GM12878 (cell line): ENCODE measurements around the gene NSUN2. TPM values are rescaled to one million over a fixed set of nuclear protein-coding genes. Genes with fewer than 3 reads are reported as not detected.

Source experiments
- ATAC-seq: fragments of 200-7000 bp; cut with Tn5 transposase; 3 replicates; pipeline ENCODE4 v1.9.1; 2020; ENCODE audit warnings: mild to moderate bottlenecking, moderate library complexity
- BruUV-seq: library from RNA; stranded (reverse); fragments of 400-500 nt; replicated peaks from 2 replicates; lab custom pipeline; 2021; lab: Mats Ljungman, UMichigan
- CTCF ChIA-PET: fragments of 300-600 bp; sonication (Branson Sonifier 250); formaldehyde crosslinking; extraction: SDS; loops from one replicate; lab custom pipeline; 2021; ENCODE audit warnings: inconsistent platforms; lab: Yijun Ruan, JAX
- POLR2A ChIA-PET: fragments of 350-600 bp; formaldehyde crosslinking; extraction: SDS; loops from one replicate; lab custom pipeline; 2021; ENCODE audit warnings: inconsistent platforms; lab: Charles Lee
- RAD21 ChIA-PET: fragments of 300-600 bp; sonication (Branson Sonifier 250); formaldehyde crosslinking; loops from one replicate; lab custom pipeline; 2023; ENCODE audit warnings: antibody characterized with exemption; ENCODE audit not compliant: unreplicated experiment; lab: Charles Lee
- SMC1A ChIA-PET: fragments of 300-600 bp; sonication (Branson Sonifier 250); formaldehyde crosslinking; loops from one replicate; lab custom pipeline; 2023; ENCODE audit not compliant: unreplicated experiment, uncharacterized antibody; lab: Charles Lee
- DNase-seq: peaks from one replicate; pipeline ENCODE4 v3.0.0-alpha.2; 2011; ENCODE audit warnings: low read depth, low spot score
- FAIRE-seq: peaks from 3 replicates; lab custom pipeline; 2011; peaks lifted over from hg19 to GRCh38; lab: Jason Lieb, UNC
- H2AFZ ChIP-seq: 2 replicates; pipeline ENCODE4 v1.6.0; 2011; ENCODE audit warnings: low read depth, low read length, control low read depth; ENCODE audit not compliant: control insufficient read depth
- H3K27ac ChIP-seq: 2 replicates; pipeline ENCODE4 v1.5.1; 2011; ENCODE audit warnings: control low read depth; ENCODE audit not compliant: control insufficient read depth, insufficient read depth
- H3K27me3 ChIP-seq, 2 experiments: replicated peaks in 1 of 2; 2 replicates each; pipeline versions ENCODE4 v1.6.0 to v1.6.1; 2011; ENCODE audit warnings: low read length in 1 of 2; ENCODE audit not compliant: control insufficient read depth in 2 of 2, insufficient read depth in 2 of 2
- H3K36me3 ChIP-seq, 2 experiments: 2 replicates each; pipeline ENCODE4 v1.5.1; 2011; ENCODE audit warnings: low read length in 1 of 2; ENCODE audit not compliant: control insufficient read depth in 2 of 2, insufficient read depth in 2 of 2
- H3K4me1 ChIP-seq: 2 replicates; pipeline ENCODE4 v1.6.1; 2011; ENCODE audit warnings: mild to moderate bottlenecking, low read length, moderate library complexity, mixed read lengths; ENCODE audit not compliant: control insufficient read depth, insufficient read depth
- H3K4me2 ChIP-seq: 2 replicates; pipeline ENCODE4 v1.6.0; 2011; ENCODE audit warnings: control low read depth; ENCODE audit not compliant: control insufficient read depth, insufficient read depth
- H3K4me3 ChIP-seq: fragments of 200-600 bp; sonication (generic); 2 replicates; pipeline ENCODE4 v1.5.1; 2016
- H3K79me2 ChIP-seq: 2 replicates; pipeline ENCODE4 v1.6.0; 2011; ENCODE audit warnings: low read length; ENCODE audit not compliant: control insufficient read depth, insufficient read depth
- H3K9ac ChIP-seq: 2 replicates; pipeline ENCODE4 v1.8.0; 2011; ENCODE audit warnings: low read length, control low read depth, mixed read lengths; ENCODE audit not compliant: control insufficient read depth, insufficient read depth
- H3K9me3 ChIP-seq: replicated peaks from 3 replicates; pipeline ENCODE4 v1.5.1; 2011; ENCODE audit warnings: mild to moderate bottlenecking, low read length; ENCODE audit not compliant: control insufficient read depth, insufficient read depth
- H4K20me1 ChIP-seq: 2 replicates; pipeline ENCODE4 v1.6.0; 2011; ENCODE audit not compliant: control insufficient read depth, insufficient read depth
- EED ChIP-seq: sonication (generic); IDR thresholded peaks from 2 replicates; pipeline ENCODE4 v1.6.1; 2016; ENCODE audit warnings: antibody characterized with exemption, low read depth
- NFXL1 ChIP-seq: fragments of 450-650 bp; IDR thresholded peaks from 2 replicates; pipeline ENCODE4 v1.6.1; 2017; ENCODE audit warnings: antibody characterized with exemption, mild to moderate bottlenecking, borderline replicate concordance
- PRDM15 ChIP-seq: fragments of 450-650 bp; formaldehyde crosslinking; IDR thresholded peaks from 2 replicates; pipeline ENCODE4 v1.4.0; 2020; ENCODE audit warnings: mild to moderate bottlenecking, moderate library complexity
- TBL1XR1 ChIP-seq: IDR thresholded peaks from 2 replicates; pipeline ENCODE4 v1.6.1; 2012; ENCODE audit warnings: low read depth, low read length, improper control_type of control experiment
- WGBS: methylation state at CpG from one replicate; pipeline ENCODE4 v1.1.6; 2016; ENCODE audit warnings: low lambda C conversion rate; ENCODE audit not compliant: insufficient replicate concordance, insufficient coverage; ENCODE audit errors: missing lambda C conversion rate; 5-methylcytosine and 5-hydroxymethylcytosine counted together
- in situ Hi-C: fragments of 300-500 bp; cut with MboI; formaldehyde crosslinking; loops from 9 replicates; pipeline ENCODE4 v1.14.3; 2018; ENCODE audit warnings: mixed read lengths
- intact Hi-C: fragments of 100-400 bp; cut with micrococcal nuclease; formaldehyde crosslinking; loops from one replicate; pipeline ENCODE4 v1.14.2; 2022; ENCODE audit not compliant: unreplicated experiment
- polyA plus RNA-seq, 11 experiments: library from polyadenylated mRNA; depleted of rRNA in 4 of 11; unstranded in 6 of 11; stranded (reverse) in 5 of 11; fragments of >200 nt; fragmentation: Nextera tagmentation in 4 of 11; fragmentation: Illumina TruSeq in 1 of 11; extraction: Ambion mirVana in 4 of 11; extraction: Trizol in 1 of 11; gene quantifications; 1 replicate in 1 of 11; 2 replicates in 10 of 11; pipeline versions ENCODE4 v1.2.1 to v1.2.3, GENCODE V29; 2011 to 2016; ENCODE audit warnings: inconsistent platforms in 2 of 11, missing spikeins in 2 of 11, low read depth in 1 of 11
- total RNA-seq, 4 experiments: library from RNA; depleted of rRNA in 3 of 4; stranded (reverse); fragments of >200 nt in 3 of 4; fragmentation: Illumina TruSeq in 1 of 4; extraction: Trizol in 1 of 4; gene quantifications; 2 replicates each; pipeline versions ENCODE4 v1.2.1 to v1.2.3, GENCODE V29; 2013 to 2021
- TF ChIP-seq, protein P1 (sequence below): fragments of 450-650 bp; formaldehyde crosslinking; IDR thresholded peaks from 2 replicates; pipeline ENCODE4 v1.5.0; 2022; ENCODE audit warnings: mild to moderate bottlenecking, missing genetic modification characterization
- TF ChIP-seq, protein P2 (sequence below): IDR thresholded peaks from 2 replicates; pipeline ENCODE4 v1.6.1; 2012; ENCODE audit warnings: low read length, inconsistent platforms

The NSUN2 gene
- total and polyA plus RNA-seq, 10 of the 15 experiments (the other 5 are each of a cell fraction or from before 2014, with no cell fraction given): 8.0 to 112 (median 91.1) TPM

- no TSS peak for BruUV-seq
- Histone ChIP-seq H2AFZ (no peak overlapping the region), H3K27ac (no peak overlapping the region), H3K4me3 (no peak overlapping the region), H3K9me3 (no peaks in the 10 kb centered on the region), H3K9ac (no peak overlapping the region), H3K36me3 (no peaks in the 10 kb centered on the region), H3K4me1 (no peaks in the 10 kb centered on the region), H3K27me3 (0 out of 4 replicates have a peak, but pooled peaks cover 0 to 2% of the 10 kb centered on the region in 2 experiments), H4K20me1 (no peaks in the 10 kb centered on the region), H3K79me2 (no peaks in the 10 kb centered on the region), H3K4me2 (no peak overlapping the region)
- SMC1A ChIA-PET: interaction anchor here (0.8 kb wide), 1 partner anchor 339 kb away, joined by 3 read pairs; no protein-coding TSS in a partner anchor
- DNase-seq (no peak), ATAC-seq (no peak), FAIRE-seq (no peak)
- intact Hi-C loops (no loop called here), in situ Hi-C loops (no loop called here)
- TF ChIP-seq NFXL1: no peak
- no peak for TF ChIP-seq PRDM15 (CRISPR knock-in tag)
- TF ChIP-seq EED: no peak
- TF ChIP-seq, protein P1, sequence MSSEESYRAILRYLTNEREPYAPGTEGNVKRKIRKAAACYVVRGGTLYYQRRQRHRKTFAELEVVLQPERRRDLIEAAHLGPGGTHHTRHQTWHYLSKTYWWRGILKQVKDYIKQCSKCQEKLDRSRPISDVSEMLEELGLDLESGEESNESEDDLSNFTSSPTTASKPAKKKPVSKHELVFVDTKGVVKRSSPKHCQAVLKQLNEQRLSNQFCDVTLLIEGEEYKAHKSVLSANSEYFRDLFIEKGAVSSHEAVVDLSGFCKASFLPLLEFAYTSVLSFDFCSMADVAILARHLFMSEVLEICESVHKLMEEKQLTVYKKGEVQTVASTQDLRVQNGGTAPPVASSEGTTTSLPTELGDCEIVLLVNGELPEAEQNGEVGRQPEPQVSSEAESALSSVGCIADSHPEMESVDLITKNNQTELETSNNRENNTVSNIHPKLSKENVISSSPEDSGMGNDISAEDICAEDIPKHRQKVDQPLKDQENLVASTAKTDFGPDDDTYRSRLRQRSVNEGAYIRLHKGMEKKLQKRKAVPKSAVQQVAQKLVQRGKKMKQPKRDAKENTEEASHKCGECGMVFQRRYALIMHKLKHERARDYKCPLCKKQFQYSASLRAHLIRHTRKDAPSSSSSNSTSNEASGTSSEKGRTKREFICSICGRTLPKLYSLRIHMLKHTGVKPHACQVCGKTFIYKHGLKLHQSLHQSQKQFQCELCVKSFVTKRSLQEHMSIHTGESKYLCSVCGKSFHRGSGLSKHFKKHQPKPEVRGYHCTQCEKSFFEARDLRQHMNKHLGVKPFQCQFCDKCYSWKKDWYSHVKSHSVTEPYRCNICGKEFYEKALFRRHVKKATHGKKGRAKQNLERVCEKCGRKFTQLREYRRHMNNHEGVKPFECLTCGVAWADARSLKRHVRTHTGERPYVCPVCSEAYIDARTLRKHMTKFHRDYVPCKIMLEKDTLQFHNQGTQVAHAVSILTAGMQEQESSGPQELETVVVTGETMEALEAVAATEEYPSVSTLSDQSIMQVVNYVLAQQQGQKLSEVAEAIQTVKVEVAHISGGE: no peak
- TF ChIP-seq TBL1XR1: no peak
- TF ChIP-seq, protein P2, sequence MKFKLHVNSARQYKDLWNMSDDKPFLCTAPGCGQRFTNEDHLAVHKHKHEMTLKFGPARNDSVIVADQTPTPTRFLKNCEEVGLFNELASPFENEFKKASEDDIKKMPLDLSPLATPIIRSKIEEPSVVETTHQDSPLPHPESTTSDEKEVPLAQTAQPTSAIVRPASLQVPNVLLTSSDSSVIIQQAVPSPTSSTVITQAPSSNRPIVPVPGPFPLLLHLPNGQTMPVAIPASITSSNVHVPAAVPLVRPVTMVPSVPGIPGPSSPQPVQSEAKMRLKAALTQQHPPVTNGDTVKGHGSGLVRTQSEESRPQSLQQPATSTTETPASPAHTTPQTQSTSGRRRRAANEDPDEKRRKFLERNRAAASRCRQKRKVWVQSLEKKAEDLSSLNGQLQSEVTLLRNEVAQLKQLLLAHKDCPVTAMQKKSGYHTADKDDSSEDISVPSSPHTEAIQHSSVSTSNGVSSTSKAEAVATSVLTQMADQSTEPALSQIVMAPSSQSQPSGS: no peak
- WGBS: 33% methylated on average over 6 of the region's 6 CpGs
- CTCF ChIA-PET: no interaction called here
- RAD21 ChIA-PET: no interaction called here
- POLR2A ChIA-PET: no interaction called here
These were observed 64.0 kb downstream of the NSUN2 start for GRCh38 chr5:6568889-6569288.
